ENCODE data around the gene GRIK3.

- TF ChIP-seq CTCF (IDR thresholded peaks at IDR 0.05), result no peak
- TF ChIP-seq POLR2A (IDR thresholded peaks at IDR 0.05), result no peak
Measured at GRCh38 chr1:36784147-36784859, 250.0 kb downstream of the GRIK3 start.
